Measurements from ENCODE around the gene TLR8.

Gene TLR8

GRCh38 chrX:12921886-12922598, 15.6 kb downstream of the TLR8 start:
- Histone ChIP-seq H3K4me3 (ENCODE audit: low read length) (no peak overlapping the region), H3F3A (ENCODE audit: control insufficient read depth, insufficient read depth) (no peaks in the 10 kb centered on the region), H3K9me3 (ENCODE audit: control insufficient read depth, insufficient read depth, low read length) (no peaks in the 10 kb centered on the region), H3K9me2 (replicated peaks; ENCODE audit: control insufficient read depth, low read length) (no peaks in the 10 kb centered on the region), H3K79me2 (ENCODE audit: control insufficient read depth, low read length) (no peaks in the 10 kb centered on the region), H4K20me1 (ENCODE audit: control insufficient read depth, insufficient read depth, low read depth, low read length) (no peaks in the 10 kb centered on the region), H3K27me3 (ENCODE audit: control insufficient read depth, low read length) (no peaks in the 10 kb centered on the region), H3K4me2 (ENCODE audit: low read length) (no peak overlapping the region), H3K36me3 (ENCODE audit: control insufficient read depth, low read length) (no peaks in the 10 kb centered on the region), H3K27ac (ENCODE audit: low read depth, low read length) (no peak overlapping the region), H3K4me1 (ENCODE audit: control insufficient read depth, low read length) (no peaks in the 10 kb centered on the region)
- TF ChIP-seq CTCF (IDR thresholded peaks at IDR 0.05; ENCODE audit: low read depth, low read length, poor library complexity, severe bottlenecking) (no peak), EZH2phosphoT487 (IDR thresholded peaks at IDR 0.05; ENCODE audit: borderline replicate concordance, low read length) (no peak)

GRCh38 chrX:12922599-12922919, 16.1 kb downstream of the TLR8 start:
- Histone ChIP-seq H3K79me2 (ENCODE audit: control insufficient read depth, low read length) (no peaks in the 10 kb centered on the region), H3K4me3 (ENCODE audit: low read length) (no peak overlapping the region), H3K4me2 (ENCODE audit: low read length) (no peak overlapping the region), H4K20me1 (ENCODE audit: control insufficient read depth, insufficient read depth, low read depth, low read length) (no peaks in the 10 kb centered on the region), H3K4me1 (ENCODE audit: control insufficient read depth, low read length) (no peaks in the 10 kb centered on the region), H3K9me2 (replicated peaks; ENCODE audit: control insufficient read depth, low read length) (no peaks in the 10 kb centered on the region), H3K27me3 (ENCODE audit: control insufficient read depth, low read length) (no peaks in the 10 kb centered on the region), H3K27ac (ENCODE audit: low read depth, low read length) (no peak overlapping the region), H3K36me3 (ENCODE audit: control insufficient read depth, low read length) (no peaks in the 10 kb centered on the region), H3F3A (ENCODE audit: control insufficient read depth, insufficient read depth) (no peaks in the 10 kb centered on the region), H3K9me3 (ENCODE audit: control insufficient read depth, insufficient read depth, low read length) (no peaks in the 10 kb centered on the region)
- TF ChIP-seq CTCF (IDR thresholded peaks at IDR 0.05; ENCODE audit: low read depth, low read length, poor library complexity, severe bottlenecking) = no peak
- TF ChIP-seq EZH2phosphoT487 (IDR thresholded peaks at IDR 0.05; ENCODE audit: borderline replicate concordance, low read length) = no peak

- Histone ChIP-seq H4K20me1 (ENCODE audit: control insufficient read depth, insufficient read depth, low read depth, low read length) (no peaks in the 10 kb centered on the region), H3K36me3 (ENCODE audit: control insufficient read depth, low read length) (no peaks in the 10 kb centered on the region), H3K27ac (ENCODE audit: low read depth, low read length) (no peak overlapping the region), H3K27me3 (ENCODE audit: control insufficient read depth, low read length) (no peaks in the 10 kb centered on the region), H3F3A (ENCODE audit: control insufficient read depth, insufficient read depth) (no peaks in the 10 kb centered on the region), H3K4me2 (ENCODE audit: low read length) (no peak overlapping the region), H3K4me3 (ENCODE audit: low read length) (no peak overlapping the region), H3K79me2 (ENCODE audit: control insufficient read depth, low read length) (no peaks in the 10 kb centered on the region), H3K4me1 (ENCODE audit: control insufficient read depth, low read length) (no peaks in the 10 kb centered on the region), H3K9me3 (ENCODE audit: control insufficient read depth, insufficient read depth, low read length) (no peaks in the 10 kb centered on the region), H3K9me2 (replicated peaks; ENCODE audit: control insufficient read depth, low read length) (no peaks in the 10 kb centered on the region)
- no peak for TF ChIP-seq CTCF (IDR thresholded peaks at IDR 0.05; ENCODE audit: low read depth, low read length, poor library complexity, severe bottlenecking)
- TF ChIP-seq EZH2phosphoT487 (IDR thresholded peaks at IDR 0.05; ENCODE audit: borderline replicate concordance, low read length) = no peak
Observed at GRCh38 chrX:12929701-12930100, 23.3 kb downstream of the TLR8 start.
